ENCODE data around the gene SNCA.

- TF ChIP-seq POLR2A (IDR thresholded peaks at IDR 0.05) (no peak), CTCF (IDR thresholded peaks at IDR 0.05) (no peak)
Observed at GRCh38 chr4:89769856-89770255, 67.1 kb downstream of the SNCA start.
